HEK293 (cell line): Measurements from ENCODE around the gene C1QBP.

Experiments
- BCL11B ChIP-seq: fragments of 450-650 bp; formaldehyde crosslinking; IDR thresholded peaks from 2 replicates; pipeline ENCODE4 v1.5.1; 2016; ENCODE audit warnings: low read depth, missing biosample characterization, missing genetic modification characterization
- EGR2 ChIP-seq: fragments of 450-650 bp; formaldehyde crosslinking; IDR thresholded peaks from 2 replicates; pipeline ENCODE4 v1.5.1; 2016; ENCODE audit warnings: low read depth, missing biosample characterization, missing genetic modification characterization
- GLIS1 ChIP-seq: fragments of 450-650 bp; formaldehyde crosslinking; IDR thresholded peaks from 2 replicates; pipeline ENCODE4 v1.5.1; 2016; ENCODE audit warnings: missing biosample characterization, missing genetic modification characterization
- KLF16 ChIP-seq: fragments of 450-650 bp; formaldehyde crosslinking; IDR thresholded peaks from 2 replicates; pipeline ENCODE4 v1.5.1; 2017; ENCODE audit warnings: missing biosample characterization, missing genetic modification characterization
- MEIS1 ChIP-seq: sonication (generic); formaldehyde crosslinking; IDR thresholded peaks from 2 replicates; pipeline ENCODE4 v1.8.1; 2022; ENCODE audit warnings: missing genetic modification reagents, mild to moderate bottlenecking, borderline replicate concordance
- OVOL3 ChIP-seq: fragments of 450-650 bp; formaldehyde crosslinking; IDR thresholded peaks from 2 replicates; pipeline ENCODE4 v1.5.1; 2016; ENCODE audit warnings: missing biosample characterization, missing genetic modification characterization
- SP3 ChIP-seq: fragments of 450-650 bp; formaldehyde crosslinking; IDR thresholded peaks from 2 replicates; pipeline ENCODE4 v1.5.1; 2016; ENCODE audit warnings: missing biosample characterization, missing genetic modification characterization
- TRIM28 ChIP-seq: IDR thresholded peaks from 2 replicates; pipeline ENCODE4 v1.6.1; 2011; ENCODE audit warnings: low read length, control low read depth, borderline replicate concordance
- ZFHX2 ChIP-seq: fragments of 450-650 bp; formaldehyde crosslinking; conservative IDR thresholded peaks from 2 replicates; pipeline ENCODE4 v1.5.1; 2016; ENCODE audit warnings: missing biosample characterization, missing genetic modification characterization
- ZNF138 ChIP-seq: fragments of 450-650 bp; formaldehyde crosslinking; IDR thresholded peaks from 2 replicates; pipeline ENCODE4 v1.5.1; 2016; ENCODE audit warnings: missing biosample characterization, missing genetic modification characterization, borderline replicate concordance
- ZNF175 ChIP-seq: fragments of 450-650 bp; formaldehyde crosslinking; IDR thresholded peaks from 2 replicates; pipeline ENCODE4 v1.5.1; 2016; ENCODE audit warnings: missing biosample characterization, missing genetic modification characterization
- ZNF19 ChIP-seq: fragments of 450-650 bp; formaldehyde crosslinking; IDR thresholded peaks from 2 replicates; pipeline ENCODE4; 2016; ENCODE audit warnings: missing biosample characterization, missing genetic modification characterization, low read depth
- ZNF202 ChIP-seq: fragments of 450-650 bp; formaldehyde crosslinking; IDR thresholded peaks from 2 replicates; pipeline ENCODE4 v1.5.1; 2016; ENCODE audit warnings: missing biosample characterization, missing genetic modification characterization, borderline replicate concordance
- ZNF223 ChIP-seq: fragments of 450-650 bp; formaldehyde crosslinking; IDR thresholded peaks from 2 replicates; pipeline ENCODE4 v1.5.1; 2016; ENCODE audit warnings: missing biosample characterization, missing genetic modification characterization
- ZNF239 ChIP-seq: fragments of 450-650 bp; formaldehyde crosslinking; IDR thresholded peaks from 2 replicates; pipeline ENCODE4 v1.5.1; 2016; ENCODE audit warnings: missing biosample characterization, missing genetic modification characterization
- ZNF341 ChIP-seq: fragments of 450-650 bp; formaldehyde crosslinking; IDR thresholded peaks from 2 replicates; pipeline ENCODE4; 2016; ENCODE audit warnings: low read depth, missing biosample characterization, missing genetic modification characterization
- ZNF514 ChIP-seq: fragments of 450-650 bp; formaldehyde crosslinking; IDR thresholded peaks from 2 replicates; pipeline ENCODE4 v1.5.1; 2016; ENCODE audit warnings: missing biosample characterization, missing genetic modification characterization
- ZNF610 ChIP-seq: fragments of 450-650 bp; formaldehyde crosslinking; IDR thresholded peaks from 2 replicates; pipeline ENCODE4 v1.5.1; 2016; ENCODE audit warnings: missing biosample characterization, missing genetic modification characterization, borderline replicate concordance
- ZNF621 ChIP-seq: fragments of 450-650 bp; formaldehyde crosslinking; IDR thresholded peaks from 2 replicates; pipeline ENCODE4 v1.5.1; 2017; ENCODE audit warnings: missing biosample characterization, missing genetic modification characterization
- ZNF660 ChIP-seq: fragments of 450-650 bp; IDR thresholded peaks from 2 replicates; pipeline ENCODE4 v1.5.1; 2018; ENCODE audit warnings: missing biosample characterization, mild to moderate bottlenecking, missing genetic modification characterization
- ZNF664 ChIP-seq: fragments of 450-650 bp; formaldehyde crosslinking; IDR thresholded peaks from 2 replicates; pipeline ENCODE4 v1.5.1; 2016; ENCODE audit warnings: missing biosample characterization, missing genetic modification characterization
- ZNF837 ChIP-seq: fragments of 450-650 bp; formaldehyde crosslinking; IDR thresholded peaks from 2 replicates; pipeline ENCODE4 v1.5.1; 2016; ENCODE audit warnings: missing biosample characterization, missing genetic modification characterization
- ZSCAN30 ChIP-seq: fragments of 450-650 bp; IDR thresholded peaks from 2 replicates; pipeline ENCODE4 v1.5.1; 2018; ENCODE audit warnings: missing biosample characterization, mild to moderate bottlenecking, missing genetic modification characterization, moderate library complexity
- TF ChIP-seq, protein P1 (sequence below): fragments of 450-650 bp; formaldehyde crosslinking; IDR thresholded peaks from 2 replicates; pipeline ENCODE4 v1.5.1; 2016; ENCODE audit warnings: missing biosample characterization, missing genetic modification characterization
- TF ChIP-seq, protein P2 (sequence below): fragments of 450-650 bp; formaldehyde crosslinking; IDR thresholded peaks from 2 replicates; pipeline ENCODE4 v1.5.1; 2016; ENCODE audit warnings: missing biosample characterization, missing genetic modification characterization
- TF ChIP-seq, protein P3 (sequence below): fragments of 450-650 bp; formaldehyde crosslinking; optimal IDR thresholded peaks from 2 replicates; pipeline ENCODE3; 2016; ENCODE audit warnings: missing biosample characterization, mild to moderate bottlenecking, missing genetic modification characterization
- TF ChIP-seq, protein P4 (sequence below): fragments of 450-650 bp; formaldehyde crosslinking; IDR thresholded peaks from 2 replicates; pipeline ENCODE4 v1.5.1; 2017; ENCODE audit warnings: missing biosample characterization, missing genetic modification characterization
- TF ChIP-seq, protein P5 (sequence below): fragments of 450-650 bp; formaldehyde crosslinking; IDR thresholded peaks from 2 replicates; pipeline ENCODE4 v1.5.1; 2016; ENCODE audit warnings: missing biosample characterization, missing genetic modification characterization
- TF ChIP-seq, protein P6 (sequence below): fragments of 450-650 bp; formaldehyde crosslinking; IDR thresholded peaks from 2 replicates; pipeline ENCODE4 v1.5.1; 2016; ENCODE audit warnings: missing biosample characterization, missing genetic modification characterization

Gene C1QBP

DNA sequence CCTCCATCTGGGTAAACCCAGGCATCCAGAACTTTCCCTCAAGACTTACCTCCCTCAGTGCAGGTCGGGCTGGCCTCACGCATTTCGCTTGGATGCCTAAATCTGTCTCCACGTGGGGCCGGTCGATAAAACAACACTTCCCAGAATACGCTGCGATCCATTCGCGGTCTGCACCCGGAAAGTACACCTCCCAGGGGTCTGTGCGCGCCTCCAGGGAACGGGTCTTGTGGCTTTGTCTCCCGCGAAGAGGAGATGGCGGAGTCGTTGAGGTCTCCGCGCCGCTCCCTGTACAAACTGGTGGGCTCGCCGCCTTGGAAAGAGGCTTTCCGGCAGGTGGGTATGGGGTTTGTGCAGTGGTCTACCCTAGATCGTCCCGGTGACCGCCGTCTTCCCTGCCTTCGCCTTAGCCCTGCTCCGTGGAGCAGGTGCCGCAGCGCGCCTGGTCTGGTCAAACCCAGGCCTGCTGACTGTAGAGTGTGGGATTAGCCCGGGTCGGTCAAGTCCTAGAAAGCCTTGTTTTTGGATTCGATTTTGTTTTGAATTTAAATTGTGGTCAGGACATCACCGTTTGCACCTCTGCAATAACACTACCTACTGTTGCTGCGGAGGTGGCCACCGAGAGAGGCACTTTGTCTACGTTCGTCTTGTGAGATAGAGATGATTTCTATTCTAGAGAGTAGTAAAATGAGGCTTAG lies 18.8 kb downstream of the C1QBP start, which contains the start of gene RPAIN (continued):
- TF ChIP-seq, protein P1, sequence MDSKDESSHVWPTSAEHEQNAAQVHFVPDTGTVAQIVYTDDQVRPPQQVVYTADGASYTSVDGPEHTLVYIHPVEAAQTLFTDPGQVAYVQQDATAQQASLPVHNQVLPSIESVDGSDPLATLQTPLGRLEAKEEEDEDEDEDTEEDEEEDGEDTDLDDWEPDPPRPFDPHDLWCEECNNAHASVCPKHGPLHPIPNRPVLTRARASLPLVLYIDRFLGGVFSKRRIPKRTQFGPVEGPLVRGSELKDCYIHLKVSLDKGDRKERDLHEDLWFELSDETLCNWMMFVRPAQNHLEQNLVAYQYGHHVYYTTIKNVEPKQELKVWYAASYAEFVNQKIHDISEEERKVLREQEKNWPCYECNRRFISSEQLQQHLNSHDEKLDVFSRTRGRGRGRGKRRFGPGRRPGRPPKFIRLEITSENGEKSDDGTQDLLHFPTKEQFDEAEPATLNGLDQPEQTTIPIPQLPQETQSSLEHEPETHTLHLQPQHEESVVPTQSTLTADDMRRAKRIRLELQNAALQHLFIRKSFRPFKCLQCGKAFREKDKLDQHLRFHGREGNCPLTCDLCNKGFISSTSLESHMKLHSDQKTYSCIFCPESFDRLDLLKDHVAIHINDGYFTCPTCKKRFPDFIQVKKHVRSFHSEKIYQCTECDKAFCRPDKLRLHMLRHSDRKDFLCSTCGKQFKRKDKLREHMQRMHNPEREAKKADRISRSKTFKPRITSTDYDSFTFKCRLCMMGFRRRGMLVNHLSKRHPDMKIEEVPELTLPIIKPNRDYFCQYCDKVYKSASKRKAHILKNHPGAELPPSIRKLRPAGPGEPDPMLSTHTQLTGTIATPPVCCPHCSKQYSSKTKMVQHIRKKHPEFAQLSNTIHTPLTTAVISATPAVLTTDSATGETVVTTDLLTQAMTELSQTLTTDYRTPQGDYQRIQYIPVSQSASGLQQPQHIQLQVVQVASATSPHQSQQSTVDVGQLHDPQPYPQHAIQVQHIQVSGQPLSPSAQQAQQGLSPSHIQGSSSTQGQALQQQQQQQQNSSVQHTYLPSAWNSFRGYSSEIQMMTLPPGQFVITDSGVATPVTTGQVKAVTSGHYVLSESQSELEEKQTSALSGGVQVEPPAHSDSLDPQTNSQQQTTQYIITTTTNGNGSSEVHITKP (tag by site-specific recombination), result peak; percentile 83
- TF ChIP-seq ZFHX2 (tag by site-specific recombination) (no peak), BCL11B (tag by site-specific recombination) (0 out of 2 replicates have a peak, but pooled peaks have one; percentile 2), ZNF837 (no peak), ZNF138 (tag by site-specific recombination) (no peak), ZNF660 (tag by site-specific recombination) (peak; percentile 66; the same call in 1 of the 2 replicates), ZNF239 (no peak), ZNF341 (peak; percentile 65; the same call in 1 of the 2 replicates), OVOL3 (tag by site-specific recombination) (0 out of 2 replicates have a peak, but pooled peaks have one; percentile 37), ZNF621 (tag by site-specific recombination) (no peak), TRIM28 (peak; percentile 84), KLF16 (tag by site-specific recombination) (peak; percentile 59; the same call in 1 of the 2 replicates), SP3 (tag by site-specific recombination) (peak; percentile 49), EGR2 (tag by site-specific recombination) (no peak), ZNF514 (tag by site-specific recombination) (no peak), ZNF19 (no peak), MEIS1 (CRISPR knock-in tag) (no peak), ZNF202 (no peak), GLIS1 (tag by site-specific recombination) (peak; percentile 98), ZNF610 (tag by site-specific recombination) (peak; percentile 82), ZNF175 (no peak), ZSCAN30 (tag by site-specific recombination) (peak; percentile 23; the same call in 1 of the 2 replicates), ZNF223 (tag by site-specific recombination) (no peak), ZNF664 (tag by site-specific recombination) (no peak)
- TF ChIP-seq, protein P2, sequence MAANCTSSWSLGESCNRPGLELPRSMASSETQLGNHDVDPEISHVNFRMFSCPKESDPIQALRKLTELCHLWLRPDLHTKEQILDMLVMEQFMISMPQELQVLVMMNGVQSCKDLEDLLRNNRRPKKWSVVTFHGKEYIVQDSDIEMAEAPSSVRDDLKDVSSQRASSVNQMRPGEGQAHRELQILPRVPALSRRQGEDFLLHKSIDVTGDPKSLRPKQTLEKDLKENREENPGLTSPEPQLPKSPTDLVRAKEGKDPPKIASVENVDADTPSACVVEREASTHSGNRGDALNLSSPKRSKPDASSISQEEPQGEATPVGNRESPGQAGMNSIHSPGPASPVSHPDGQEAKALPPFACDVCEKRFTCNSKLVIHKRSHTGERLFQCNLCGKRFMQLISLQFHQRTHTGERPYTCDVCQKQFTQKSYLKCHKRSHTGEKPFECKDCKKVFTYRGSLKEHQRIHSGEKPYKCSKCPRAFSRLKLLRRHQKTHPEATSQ, result no peak
- TF ChIP-seq, protein P3, sequence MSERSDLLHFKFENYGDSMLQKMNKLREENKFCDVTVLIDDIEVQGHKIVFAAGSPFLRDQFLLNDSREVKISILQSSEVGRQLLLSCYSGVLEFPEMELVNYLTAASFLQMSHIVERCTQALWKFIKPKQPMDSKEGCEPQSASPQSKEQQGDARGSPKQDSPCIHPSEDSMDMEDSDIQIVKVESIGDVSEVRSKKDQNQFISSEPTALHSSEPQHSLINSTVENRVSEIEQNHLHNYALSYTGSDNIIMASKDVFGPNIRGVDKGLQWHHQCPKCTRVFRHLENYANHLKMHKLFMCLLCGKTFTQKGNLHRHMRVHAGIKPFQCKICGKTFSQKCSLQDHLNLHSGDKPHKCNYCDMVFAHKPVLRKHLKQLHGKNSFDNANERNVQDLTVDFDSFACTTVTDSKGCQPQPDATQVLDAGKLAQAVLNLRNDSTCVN (tag by site-specific recombination), result peak; percentile 73
- TF ChIP-seq, protein P4, sequence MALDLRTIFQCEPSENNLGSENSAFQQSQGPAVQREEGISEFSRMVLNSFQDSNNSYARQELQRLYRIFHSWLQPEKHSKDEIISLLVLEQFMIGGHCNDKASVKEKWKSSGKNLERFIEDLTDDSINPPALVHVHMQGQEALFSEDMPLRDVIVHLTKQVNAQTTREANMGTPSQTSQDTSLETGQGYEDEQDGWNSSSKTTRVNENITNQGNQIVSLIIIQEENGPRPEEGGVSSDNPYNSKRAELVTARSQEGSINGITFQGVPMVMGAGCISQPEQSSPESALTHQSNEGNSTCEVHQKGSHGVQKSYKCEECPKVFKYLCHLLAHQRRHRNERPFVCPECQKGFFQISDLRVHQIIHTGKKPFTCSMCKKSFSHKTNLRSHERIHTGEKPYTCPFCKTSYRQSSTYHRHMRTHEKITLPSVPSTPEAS (tag by site-specific recombination), result 0 out of 2 replicates have a peak, but pooled peaks have one; percentile 39
- TF ChIP-seq, protein P5, sequence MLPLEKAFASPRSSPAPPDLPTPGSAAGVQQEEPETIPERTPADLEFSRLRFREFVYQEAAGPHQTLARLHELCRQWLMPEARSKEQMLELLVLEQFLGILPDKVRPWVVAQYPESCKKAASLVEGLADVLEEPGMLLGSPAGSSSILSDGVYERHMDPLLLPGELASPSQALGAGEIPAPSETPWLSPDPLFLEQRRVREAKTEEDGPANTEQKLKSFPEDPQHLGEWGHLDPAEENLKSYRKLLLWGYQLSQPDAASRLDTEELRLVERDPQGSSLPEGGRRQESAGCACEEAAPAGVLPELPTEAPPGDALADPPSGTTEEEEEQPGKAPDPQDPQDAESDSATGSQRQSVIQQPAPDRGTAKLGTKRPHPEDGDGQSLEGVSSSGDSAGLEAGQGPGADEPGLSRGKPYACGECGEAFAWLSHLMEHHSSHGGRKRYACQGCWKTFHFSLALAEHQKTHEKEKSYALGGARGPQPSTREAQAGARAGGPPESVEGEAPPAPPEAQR, result no peak
- TF ChIP-seq, protein P6, sequence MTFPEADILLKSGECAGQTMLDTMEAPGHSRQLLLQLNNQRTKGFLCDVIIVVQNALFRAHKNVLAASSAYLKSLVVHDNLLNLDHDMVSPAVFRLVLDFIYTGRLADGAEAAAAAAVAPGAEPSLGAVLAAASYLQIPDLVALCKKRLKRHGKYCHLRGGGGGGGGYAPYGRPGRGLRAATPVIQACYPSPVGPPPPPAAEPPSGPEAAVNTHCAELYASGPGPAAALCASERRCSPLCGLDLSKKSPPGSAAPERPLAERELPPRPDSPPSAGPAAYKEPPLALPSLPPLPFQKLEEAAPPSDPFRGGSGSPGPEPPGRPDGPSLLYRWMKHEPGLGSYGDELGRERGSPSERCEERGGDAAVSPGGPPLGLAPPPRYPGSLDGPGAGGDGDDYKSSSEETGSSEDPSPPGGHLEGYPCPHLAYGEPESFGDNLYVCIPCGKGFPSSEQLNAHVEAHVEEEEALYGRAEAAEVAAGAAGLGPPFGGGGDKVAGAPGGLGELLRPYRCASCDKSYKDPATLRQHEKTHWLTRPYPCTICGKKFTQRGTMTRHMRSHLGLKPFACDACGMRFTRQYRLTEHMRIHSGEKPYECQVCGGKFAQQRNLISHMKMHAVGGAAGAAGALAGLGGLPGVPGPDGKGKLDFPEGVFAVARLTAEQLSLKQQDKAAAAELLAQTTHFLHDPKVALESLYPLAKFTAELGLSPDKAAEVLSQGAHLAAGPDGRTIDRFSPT (tag by site-specific recombination), result no peak
